H9 (cell line): ENCODE results near the gene TNC. TPM values are rescaled to one million over a fixed set of nuclear protein-coding genes. Genes with fewer than 3 reads are reported as not detected.

ENCODE experiments used
- DNase-seq: peaks from one replicate; pipeline ENCODE4 v3.0.0-alpha.2; 2017
- H2AFZ ChIP-seq: one replicate; pipeline ENCODE4 v1.6.1; 2013; ENCODE audit warnings: mild to moderate bottlenecking, low read length, control low read depth, moderate library complexity
- H2AK5ac ChIP-seq: 2 replicates; pipeline ENCODE4 v1.6.1; 2013; ENCODE audit warnings: low read length, control low read depth, mixed read lengths; ENCODE audit not compliant: insufficient read length
- H2BK120ac ChIP-seq: one replicate; pipeline ENCODE4 v1.6.1; 2013; ENCODE audit warnings: low read depth, mild to moderate bottlenecking, low read length, control low read depth, inconsistent platforms; ENCODE audit not compliant: poor library complexity, severe bottlenecking
- H2BK12ac ChIP-seq: 2 replicates; pipeline ENCODE4 v1.6.1; 2013; ENCODE audit warnings: low read length, control low read depth, mixed read lengths, low read depth; ENCODE audit not compliant: insufficient read length
- H2BK15ac ChIP-seq: 2 replicates; pipeline ENCODE4 v1.6.1; 2013; ENCODE audit warnings: low read depth, low read length, control low read depth
- H2BK20ac ChIP-seq: one replicate; pipeline ENCODE4 v1.6.1; 2013; ENCODE audit warnings: low read depth, mild to moderate bottlenecking, low read length, control low read depth, inconsistent platforms; ENCODE audit not compliant: poor library complexity, severe bottlenecking
- H2BK5ac ChIP-seq: 2 replicates; pipeline ENCODE4 v1.6.1; 2013; ENCODE audit warnings: low read length, control low read depth, mixed read lengths; ENCODE audit not compliant: insufficient read length
- H3K14ac ChIP-seq: 2 replicates; pipeline ENCODE4 v1.6.1; 2013; ENCODE audit warnings: low read length, control low read depth; ENCODE audit not compliant: insufficient read depth
- H3K18ac ChIP-seq: 2 replicates; pipeline ENCODE4 v1.6.1; 2013; ENCODE audit warnings: low read depth, mild to moderate bottlenecking, mixed read lengths, low read length, control low read depth; ENCODE audit not compliant: insufficient read length
- H3K23ac ChIP-seq: 2 replicates; pipeline ENCODE4 v1.6.1; 2013; ENCODE audit warnings: low read length, control low read depth, mixed read lengths, low read depth; ENCODE audit not compliant: insufficient read length
- H3K23me2 ChIP-seq: 2 replicates; pipeline ENCODE4 v1.6.1; 2013; ENCODE audit warnings: low read depth, mild to moderate bottlenecking, mixed read lengths, low read length, control low read depth; ENCODE audit not compliant: insufficient read length, poor library complexity, severe bottlenecking
- H3K27ac ChIP-seq: 2 replicates; pipeline ENCODE4 v1.5.1; 2013; ENCODE audit warnings: low read length, control low read depth, mixed read lengths, low read depth; ENCODE audit not compliant: insufficient read length
- H3K27me3 ChIP-seq: 2 replicates; pipeline ENCODE4 v1.6.1; 2013; ENCODE audit warnings: low read length, control low read depth, inconsistent platforms; ENCODE audit not compliant: insufficient read depth
- H3K4ac ChIP-seq: 2 replicates; pipeline ENCODE4 v1.6.1; 2013; ENCODE audit warnings: low read depth, mild to moderate bottlenecking, control low read depth, inconsistent platforms, low read length, moderate library complexity
- H3K4me1 ChIP-seq: 2 replicates; pipeline ENCODE4 v1.6.1; 2013; ENCODE audit warnings: low read length, control low read depth, inconsistent platforms; ENCODE audit not compliant: insufficient read depth
- H3K4me2 ChIP-seq: 2 replicates; pipeline ENCODE4 v1.6.1; 2013; ENCODE audit warnings: low read length, control low read depth, mixed read lengths; ENCODE audit not compliant: insufficient read length, insufficient read depth
- H3K56ac ChIP-seq: 2 replicates; pipeline ENCODE4 v1.6.1; 2013; ENCODE audit warnings: low read depth, mild to moderate bottlenecking, mixed read lengths, low read length, control low read depth; ENCODE audit not compliant: insufficient read length
- H3K79me1 ChIP-seq: 2 replicates; pipeline ENCODE4 v1.6.1; 2013; ENCODE audit warnings: low read depth, mild to moderate bottlenecking, moderate library complexity, low read length, control low read depth, inconsistent platforms; ENCODE audit not compliant: insufficient read depth, poor library complexity, severe bottlenecking
- H3K79me2 ChIP-seq: 2 replicates; pipeline ENCODE4 v1.6.1; 2013; ENCODE audit warnings: low read length, control low read depth, inconsistent platforms; ENCODE audit not compliant: insufficient read depth
- H3K9ac ChIP-seq: 2 replicates; pipeline ENCODE4 v1.6.1; 2013; ENCODE audit warnings: low read length, control low read depth, mixed read lengths; ENCODE audit not compliant: insufficient read length; ENCODE audit errors: extremely low read depth
- H3K9me3 ChIP-seq: one replicate; pipeline ENCODE4 v1.6.1; 2013; ENCODE audit warnings: low read depth, low read length, inconsistent platforms; ENCODE audit not compliant: control insufficient read depth
- H3T11ph ChIP-seq: one replicate; pipeline ENCODE4 v1.6.1; 2013; ENCODE audit warnings: mild to moderate bottlenecking, low read length, control low read depth, inconsistent platforms
- H4K20me1 ChIP-seq: one replicate; pipeline ENCODE4 v1.6.1; 2013; ENCODE audit not compliant: control insufficient read depth, insufficient read length, insufficient read depth
- H4K5ac ChIP-seq: 2 replicates; pipeline ENCODE4 v1.6.1; 2013; ENCODE audit warnings: low read depth, mild to moderate bottlenecking, mixed read lengths, low read length, control low read depth; ENCODE audit not compliant: insufficient read length
- H4K8ac ChIP-seq: replicated peaks from 2 replicates; pipeline ENCODE4 v1.6.1; 2013; ENCODE audit warnings: low read length, control low read depth, mixed read lengths, low read depth; ENCODE audit not compliant: insufficient read length
- H4K91ac ChIP-seq: 2 replicates; pipeline ENCODE4 v1.6.1; 2013; ENCODE audit warnings: low read depth, mild to moderate bottlenecking, moderate library complexity, mixed read lengths, low read length, control low read depth; ENCODE audit not compliant: insufficient read length
- H3K27ac Mint-ChIP-seq, 3 experiments: 2 replicates in 2 of 3; 3 replicates in 1 of 3; pipeline ENCODE4 v1.8.0; 2020 to 2021; ENCODE audit warnings: mixed read lengths in 3 of 3, mild to moderate bottlenecking in 1 of 3, moderate library complexity in 1 of 3
- H3K27me3 Mint-ChIP-seq: 2 replicates; pipeline ENCODE4 v1.8.0; 2021; ENCODE audit warnings: low read depth, mild to moderate bottlenecking, moderate library complexity, mixed read lengths
- H3K36me3 Mint-ChIP-seq, 3 experiments: 2 replicates in 2 of 3; 3 replicates in 1 of 3; pipeline ENCODE4 v1.8.0; 2020 to 2021; ENCODE audit warnings: low read depth in 3 of 3, mixed read lengths in 3 of 3; ENCODE audit not compliant: insufficient read depth in 1 of 3
- H3K4me1 Mint-ChIP-seq, 2 experiments: 2 replicates each; pipeline ENCODE4 v1.8.0; 2020; ENCODE audit warnings: mixed read lengths in 2 of 2
- H3K4me3 Mint-ChIP-seq, 2 experiments: 2 replicates in 1 of 2; 3 replicates in 1 of 2; pipeline ENCODE4 v1.8.0; 2020 to 2021; ENCODE audit warnings: mild to moderate bottlenecking in 2 of 2, mixed read lengths in 2 of 2, moderate library complexity in 1 of 2
- H3K9me3 Mint-ChIP-seq, 2 experiments: 2 replicates in 1 of 2; 3 replicates in 1 of 2; pipeline ENCODE4 v1.8.0; 2020; ENCODE audit warnings: mild to moderate bottlenecking in 2 of 2, mixed read lengths in 2 of 2, moderate library complexity in 1 of 2
- WGBS: extraction: QIAGEN DNeasy Blood & Tissue Kit; methylation state at CpG from one replicate; pipeline ENCODE4 v1.1.7; 2013; ENCODE audit warnings: missing lambda C conversion rate, low lambda C conversion rate, mixed read lengths; ENCODE audit not compliant: insufficient read length; ENCODE audit errors: extremely low coverage; 5-methylcytosine and 5-hydroxymethylcytosine counted together
- total RNA-seq: library from RNA; stranded (reverse); gene quantifications from 2 replicates; pipeline ENCODE4 v1.2.1, GENCODE V29; 2021
- TF ChIP-seq, protein P1 (sequence below): fragments of 200-600 bp; sonication (generic); conservative IDR thresholded peaks from 3 replicates; pipeline ENCODE4 v1.8.0; 2021; ENCODE audit warnings: antibody characterized with exemption, mild to moderate bottlenecking

Gene TNC
- total RNA-seq, 1 experiment from 2014 or later, result 0.63 TPM

DNA sequence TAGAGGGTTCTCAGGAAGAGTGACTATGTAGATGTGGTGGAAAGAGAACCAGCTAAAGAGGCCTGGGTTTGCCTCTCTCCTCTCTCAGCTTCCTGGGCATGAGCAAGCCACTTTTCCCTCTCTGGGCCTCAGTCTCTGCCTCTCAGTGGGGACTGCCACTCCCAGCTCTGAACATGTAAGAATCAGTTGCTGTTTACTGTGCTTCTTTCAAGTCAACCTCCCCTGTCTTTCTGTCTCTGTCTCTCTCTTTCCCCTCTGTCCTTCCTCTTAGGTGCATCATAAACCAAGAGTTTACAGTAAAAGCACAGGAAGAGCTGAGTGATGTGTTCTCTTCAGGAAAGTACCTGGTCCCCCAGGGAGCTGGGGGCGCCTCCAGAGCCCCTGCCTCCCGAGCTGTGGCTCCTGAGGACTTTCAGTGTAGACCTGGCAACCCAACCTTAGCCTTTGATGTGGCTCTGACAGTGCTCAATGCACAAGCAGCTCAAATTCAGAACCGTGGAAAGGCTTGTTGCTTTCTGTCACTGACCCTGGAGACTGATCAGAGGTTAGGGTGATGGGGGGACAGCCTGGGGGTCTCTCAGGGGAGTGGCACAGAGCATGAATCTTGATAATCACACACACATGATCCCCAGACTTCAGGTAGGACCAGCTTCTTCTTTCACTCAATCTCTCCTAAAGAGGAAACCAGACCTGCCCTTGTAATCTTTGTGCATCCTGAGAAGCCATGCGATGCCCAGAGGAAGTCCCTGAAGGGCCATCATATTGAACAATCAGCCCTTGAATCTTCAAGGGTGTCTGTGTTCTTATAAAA is 128.2 kb downstream of the TNC start:
- Histone ChIP-seq H2BK15ac (no peak overlapping the region), H2BK5ac (no peak overlapping the region)

More for the DNA sequence above, 128.2 kb downstream of the TNC start:
- no peak overlapping the region for H2BK12ac ChIP-seq
- H3K27ac ChIP-seq, result no peak overlapping the region
- WGBS, result no CpG with 5 or more reads among the region's 4 CpGs
- H2BK20ac ChIP-seq, result no peak overlapping the region
- no peaks in the 10 kb centered on the region for H3K23me2 ChIP-seq
- no peak overlapping the region for H3K4me3 Mint-ChIP-seq
- no peaks in the 10 kb centered on the region; the same call in 1 of the 2 replicates for H3K27me3 ChIP-seq
- no peak overlapping the region for H2BK120ac ChIP-seq
- H4K8ac ChIP-seq, result no peak overlapping the region
- no peaks in the 10 kb centered on the region for H3K9me3 Mint-ChIP-seq
- H3K9ac ChIP-seq, result no peak overlapping the region
- no peak overlapping the region for H3K56ac ChIP-seq
- H3K9me3 ChIP-seq, result no peaks in the 10 kb centered on the region
- TF ChIP-seq, protein P1, sequence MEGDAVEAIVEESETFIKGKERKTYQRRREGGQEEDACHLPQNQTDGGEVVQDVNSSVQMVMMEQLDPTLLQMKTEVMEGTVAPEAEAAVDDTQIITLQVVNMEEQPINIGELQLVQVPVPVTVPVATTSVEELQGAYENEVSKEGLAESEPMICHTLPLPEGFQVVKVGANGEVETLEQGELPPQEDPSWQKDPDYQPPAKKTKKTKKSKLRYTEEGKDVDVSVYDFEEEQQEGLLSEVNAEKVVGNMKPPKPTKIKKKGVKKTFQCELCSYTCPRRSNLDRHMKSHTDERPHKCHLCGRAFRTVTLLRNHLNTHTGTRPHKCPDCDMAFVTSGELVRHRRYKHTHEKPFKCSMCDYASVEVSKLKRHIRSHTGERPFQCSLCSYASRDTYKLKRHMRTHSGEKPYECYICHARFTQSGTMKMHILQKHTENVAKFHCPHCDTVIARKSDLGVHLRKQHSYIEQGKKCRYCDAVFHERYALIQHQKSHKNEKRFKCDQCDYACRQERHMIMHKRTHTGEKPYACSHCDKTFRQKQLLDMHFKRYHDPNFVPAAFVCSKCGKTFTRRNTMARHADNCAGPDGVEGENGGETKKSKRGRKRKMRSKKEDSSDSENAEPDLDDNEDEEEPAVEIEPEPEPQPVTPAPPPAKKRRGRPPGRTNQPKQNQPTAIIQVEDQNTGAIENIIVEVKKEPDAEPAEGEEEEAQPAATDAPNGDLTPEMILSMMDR, result no peak
- H3K4ac ChIP-seq, result no peak overlapping the region
- no peak overlapping the region for H3K18ac ChIP-seq
- no peak overlapping the region for H3K4me2 ChIP-seq
- H2AFZ ChIP-seq, result no peak overlapping the region
- peak overlapping the region in 1 of 3 experiments; percentile 66; a peak in 1 of 7 replicates for H3K27ac Mint-ChIP-seq
- H3K14ac ChIP-seq, result no peak overlapping the region
- no peak for DNase-seq
- H4K5ac ChIP-seq, result no peak overlapping the region
- no peak overlapping the region for H3K23ac ChIP-seq
- no peaks in the 10 kb centered on the region for H4K20me1 ChIP-seq
- H3K4me1 Mint-ChIP-seq, result peaks cover 0 to 4% of the 10 kb centered on the region in 2 experiments; a peak in 1 of 4 replicates
- H3K79me2 ChIP-seq, result no peaks in the 10 kb centered on the region
- no peaks in the 10 kb centered on the region for H3K79me1 ChIP-seq
- no peaks in the 10 kb centered on the region for H3K36me3 Mint-ChIP-seq
- H3K27me3 Mint-ChIP-seq, result peaks cover 95% of the 10 kb centered on the region
- no peaks in the 10 kb centered on the region for H3K4me1 ChIP-seq
- H4K91ac ChIP-seq, result no peak overlapping the region
- H2AK5ac ChIP-seq, result no peak overlapping the region
- no peak overlapping the region for H3T11ph ChIP-seq
